ENCODE measurements around the gene SEC61A2. TPM values are rescaled to one million over a fixed set of nuclear protein-coding genes. Genes with fewer than 3 reads are reported as not detected.
A peak's percentile ranks its signal among the peaks of the same experiment; 100 is the strongest.

Gene SEC61A2
- total and polyA plus RNA-seq, 4 donors: 3.8 to 8.8 (median 6.2) TPM

DNA sequence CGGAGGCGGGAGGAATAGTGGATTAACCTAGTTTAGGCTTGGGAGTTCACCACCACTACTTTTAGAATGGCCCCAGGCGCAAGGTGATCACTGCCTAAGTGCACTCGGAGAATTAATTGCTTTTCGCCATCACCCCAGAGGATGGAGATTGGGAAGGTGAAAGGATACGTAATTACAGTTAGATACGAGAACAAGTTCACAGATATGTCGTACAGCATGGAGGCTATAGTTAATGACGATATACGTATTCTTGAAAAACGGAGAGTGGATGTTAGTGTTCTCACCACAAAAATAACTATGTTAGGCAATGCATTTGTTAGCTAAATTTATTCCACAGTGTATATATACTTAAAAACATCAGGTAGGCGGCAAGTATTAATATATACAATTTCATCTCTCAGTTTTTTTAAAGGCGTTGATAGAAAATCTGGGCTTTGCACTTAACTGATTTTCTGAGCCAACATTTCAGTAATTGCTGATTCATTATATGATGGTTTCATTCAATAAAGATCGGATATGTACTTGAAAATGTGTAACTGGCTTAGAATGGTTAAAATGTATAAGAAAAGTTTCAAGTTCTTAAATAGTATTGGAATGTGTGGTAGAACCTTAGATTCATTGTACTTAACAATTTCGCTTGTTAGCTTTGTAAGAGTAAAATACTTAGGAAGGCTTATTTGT, 67.2 kb downstream of the SEC61A2 start:
- 10% methylated on average over 15 of the region's 15 CpGs for WGBS
- peaks cover 5 to 41% (median 34%) of the 10 kb centered on the region in 4 donors for H3K4me1 ChIP-seq (ENCODE audit: control insufficient read depth in 4 of 4, insufficient read depth in 4 of 4, low read length in 3 of 4)
- H3K9ac ChIP-seq (ENCODE audit: low read depth in 1 of 2, low read length in 2 of 2): peak overlapping the region; percentile 69 to 96
- TF ChIP-seq HNF4A (conservative IDR thresholded peaks at IDR 0.05): no peak
- no peak for TF ChIP-seq EGR1 (IDR thresholded peaks at IDR 0.05; ENCODE audit: low read depth in 2 of 2)
- no peak for TF ChIP-seq YY1 (IDR thresholded peaks at IDR 0.05)
- no peak for TF ChIP-seq HNF4G (IDR thresholded peaks at IDR 0.05)
- no peak for TF ChIP-seq NR2F2 (IDR thresholded peaks at IDR 0.05)
- TF ChIP-seq, protein P1, sequence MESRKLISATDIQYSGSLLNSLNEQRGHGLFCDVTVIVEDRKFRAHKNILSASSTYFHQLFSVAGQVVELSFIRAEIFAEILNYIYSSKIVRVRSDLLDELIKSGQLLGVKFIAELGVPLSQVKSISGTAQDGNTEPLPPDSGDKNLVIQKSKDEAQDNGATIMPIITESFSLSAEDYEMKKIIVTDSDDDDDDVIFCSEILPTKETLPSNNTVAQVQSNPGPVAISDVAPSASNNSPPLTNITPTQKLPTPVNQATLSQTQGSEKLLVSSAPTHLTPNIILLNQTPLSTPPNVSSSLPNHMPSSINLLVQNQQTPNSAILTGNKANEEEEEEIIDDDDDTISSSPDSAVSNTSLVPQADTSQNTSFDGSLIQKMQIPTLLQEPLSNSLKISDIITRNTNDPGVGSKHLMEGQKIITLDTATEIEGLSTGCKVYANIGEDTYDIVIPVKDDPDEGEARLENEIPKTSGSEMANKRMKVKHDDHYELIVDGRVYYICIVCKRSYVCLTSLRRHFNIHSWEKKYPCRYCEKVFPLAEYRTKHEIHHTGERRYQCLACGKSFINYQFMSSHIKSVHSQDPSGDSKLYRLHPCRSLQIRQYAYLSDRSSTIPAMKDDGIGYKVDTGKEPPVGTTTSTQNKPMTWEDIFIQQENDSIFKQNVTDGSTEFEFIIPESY (IDR thresholded peaks at IDR 0.05): no peak
- TF ChIP-seq, protein P2, sequence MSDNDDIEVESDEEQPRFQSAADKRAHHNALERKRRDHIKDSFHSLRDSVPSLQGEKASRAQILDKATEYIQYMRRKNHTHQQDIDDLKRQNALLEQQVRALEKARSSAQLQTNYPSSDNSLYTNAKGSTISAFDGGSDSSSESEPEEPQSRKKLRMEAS (IDR thresholded peaks at IDR 0.05): no peak
- TF ChIP-seq FOXA2 (IDR thresholded peaks at IDR 0.05): no peak
- TF ChIP-seq REST (IDR thresholded peaks at IDR 0.05): no peak
- no peak for TF ChIP-seq GABPA (IDR thresholded peaks at IDR 0.05 in 1 of 2, conservative IDR thresholded peaks at IDR 0.05 in 1 of 2)
- TF ChIP-seq RXRA (IDR thresholded peaks at IDR 0.05): no peak
- TF ChIP-seq RAD21 (IDR thresholded peaks at IDR 0.05): no peak
- H3K4me3 ChIP-seq (ENCODE audit: low read depth in 1 of 3, low read length in 3 of 3): peak overlapping the region; percentile 78 to 99 (median 85)
- peak overlapping the region; percentile 86 to 91 for H3K27ac ChIP-seq (ENCODE audit: low read depth in 1 of 2, low read length in 2 of 2)
- peaks cover 1 to 10% (median 6%) of the 10 kb centered on the region in 4 donors for H3K36me3 ChIP-seq (ENCODE audit: control insufficient read depth in 4 of 4, insufficient read depth in 3 of 4, low read depth in 1 of 4, low read length in 3 of 4)
- no peaks in the 10 kb centered on the region for H3K27me3 ChIP-seq (ENCODE audit: control insufficient read depth in 4 of 4, insufficient read depth in 4 of 4, low read length in 3 of 4)
- no peaks in the 10 kb centered on the region for H3K9me3 ChIP-seq (ENCODE audit: control insufficient read depth in 4 of 4, low read length in 3 of 4)
- no peak for DNase-seq (ENCODE audit: low spot score)

DNA sequence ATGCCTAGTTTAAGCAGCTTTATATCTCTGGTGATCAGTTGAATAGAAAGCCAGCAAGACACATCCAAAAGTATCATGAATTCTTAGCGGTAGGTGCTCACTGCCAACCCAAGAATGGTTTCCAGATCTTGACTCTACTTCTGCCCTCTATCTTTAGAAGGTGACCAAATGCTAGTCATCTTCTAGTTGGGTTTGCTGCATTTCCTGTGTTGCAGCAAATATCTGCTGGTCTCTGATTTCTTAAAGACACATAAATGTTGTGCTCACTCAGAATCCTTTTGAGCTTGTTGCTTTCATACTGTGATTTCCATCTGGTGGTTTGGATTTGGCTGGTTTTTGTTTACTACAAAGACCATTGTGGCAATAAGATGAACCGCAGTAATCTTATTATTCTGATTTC, 68.7 kb downstream of the SEC61A2 start:
- peaks cover 5 to 28% (median 23%) of the 10 kb centered on the region in 4 donors for H3K4me1 ChIP-seq (ENCODE audit: control insufficient read depth in 4 of 4, insufficient read depth in 4 of 4, low read length in 3 of 4)
- H3K9me3 ChIP-seq (ENCODE audit: control insufficient read depth in 4 of 4, low read length in 3 of 4): no peaks in the 10 kb centered on the region
- 94% methylated on average over 2 of the region's 2 CpGs for WGBS
- H3K9ac ChIP-seq (ENCODE audit: low read depth in 1 of 2, low read length in 2 of 2): no peak overlapping the region
- no peaks in the 10 kb centered on the region for H3K27me3 ChIP-seq (ENCODE audit: control insufficient read depth in 4 of 4, insufficient read depth in 4 of 4, low read length in 3 of 4)
- H3K4me3 ChIP-seq (ENCODE audit: low read depth in 1 of 3, low read length in 3 of 3): no peak overlapping the region
- peaks cover 4 to 17% (median 13%) of the 10 kb centered on the region in 4 donors for H3K36me3 ChIP-seq (ENCODE audit: control insufficient read depth in 4 of 4, insufficient read depth in 3 of 4, low read depth in 1 of 4, low read length in 3 of 4)
- H3K27ac ChIP-seq (ENCODE audit: low read depth in 1 of 2, low read length in 2 of 2): no peak overlapping the region
- DNase-seq (ENCODE audit: low spot score): no peak
- TF ChIP-seq REST (IDR thresholded peaks at IDR 0.05): no peak
- TF ChIP-seq FOXA2 (IDR thresholded peaks at IDR 0.05): no peak
- no peak for TF ChIP-seq RXRA (IDR thresholded peaks at IDR 0.05)
- no peak for TF ChIP-seq HNF4A (conservative IDR thresholded peaks at IDR 0.05)
- TF ChIP-seq, protein P3, sequence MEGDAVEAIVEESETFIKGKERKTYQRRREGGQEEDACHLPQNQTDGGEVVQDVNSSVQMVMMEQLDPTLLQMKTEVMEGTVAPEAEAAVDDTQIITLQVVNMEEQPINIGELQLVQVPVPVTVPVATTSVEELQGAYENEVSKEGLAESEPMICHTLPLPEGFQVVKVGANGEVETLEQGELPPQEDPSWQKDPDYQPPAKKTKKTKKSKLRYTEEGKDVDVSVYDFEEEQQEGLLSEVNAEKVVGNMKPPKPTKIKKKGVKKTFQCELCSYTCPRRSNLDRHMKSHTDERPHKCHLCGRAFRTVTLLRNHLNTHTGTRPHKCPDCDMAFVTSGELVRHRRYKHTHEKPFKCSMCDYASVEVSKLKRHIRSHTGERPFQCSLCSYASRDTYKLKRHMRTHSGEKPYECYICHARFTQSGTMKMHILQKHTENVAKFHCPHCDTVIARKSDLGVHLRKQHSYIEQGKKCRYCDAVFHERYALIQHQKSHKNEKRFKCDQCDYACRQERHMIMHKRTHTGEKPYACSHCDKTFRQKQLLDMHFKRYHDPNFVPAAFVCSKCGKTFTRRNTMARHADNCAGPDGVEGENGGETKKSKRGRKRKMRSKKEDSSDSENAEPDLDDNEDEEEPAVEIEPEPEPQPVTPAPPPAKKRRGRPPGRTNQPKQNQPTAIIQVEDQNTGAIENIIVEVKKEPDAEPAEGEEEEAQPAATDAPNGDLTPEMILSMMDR (IDR thresholded peaks at IDR 0.05; ENCODE audit: low read depth, low read length, missing input control): no peak
- no peak for TF ChIP-seq JUND (IDR thresholded peaks at IDR 0.05)
- TF ChIP-seq HNF4G (IDR thresholded peaks at IDR 0.05): no peak
- TF ChIP-seq, protein P1 (IDR thresholded peaks at IDR 0.05): no peak
- no peak for TF ChIP-seq RAD21 (IDR thresholded peaks at IDR 0.05)
- TF ChIP-seq, protein P2 (IDR thresholded peaks at IDR 0.05): no peak
- no peak for TF ChIP-seq NR2F2 (IDR thresholded peaks at IDR 0.05)
- no peak for TF ChIP-seq FOXA1 (IDR thresholded peaks at IDR 0.05)
- TF ChIP-seq TAF1 (conservative IDR thresholded peaks at IDR 0.05): no peak
- TF ChIP-seq SP1 (IDR thresholded peaks at IDR 0.05): no peak
